Mesendoderm (in vitro differentiated cells): ENCODE results near the gene ANKRD55.

ENCODE experiments used
- DNase-seq: peaks from one replicate; pipeline ENCODE4 v3.0.0; 2013
- H2AK5ac ChIP-seq: 2 replicates; pipeline ENCODE4 v1.6.1; 2013; ENCODE audit warnings: low read length, inconsistent platforms
- H2BK120ac ChIP-seq: 2 replicates; pipeline ENCODE4 v1.6.1; 2013; ENCODE audit warnings: low read depth, mild to moderate bottlenecking, low read length, moderate library complexity, mixed read lengths
- H2BK15ac ChIP-seq: replicated peaks from 2 replicates; pipeline ENCODE4 v1.6.1; 2013; ENCODE audit warnings: low read depth, mild to moderate bottlenecking, moderate library complexity
- H2BK5ac ChIP-seq: 2 replicates; pipeline ENCODE4 v1.6.1; 2013; ENCODE audit warnings: low read length, inconsistent platforms
- H3K18ac ChIP-seq: 2 replicates; pipeline ENCODE4 v1.6.1; 2013; ENCODE audit warnings: mild to moderate bottlenecking, low read length, mixed read lengths
- H3K23ac ChIP-seq: one replicate; pipeline ENCODE4 v1.6.1; 2013; ENCODE audit warnings: low read length
- H3K27ac ChIP-seq: 2 replicates; pipeline ENCODE4 v1.5.1; 2013; ENCODE audit warnings: low read depth, mild to moderate bottlenecking, inconsistent platforms, low read length, moderate library complexity
- H3K27me3 ChIP-seq: 2 replicates; pipeline ENCODE4 v1.6.1; 2013; ENCODE audit warnings: low read length, control low read depth, mild to moderate bottlenecking, inconsistent platforms; ENCODE audit not compliant: insufficient read depth, poor library complexity
- H3K36me3 ChIP-seq: 2 replicates; pipeline ENCODE4 v1.6.1; 2013; ENCODE audit warnings: low read length, inconsistent platforms; ENCODE audit not compliant: control insufficient read depth, insufficient read depth
- H3K4ac ChIP-seq: one replicate; pipeline ENCODE4 v1.6.1; 2013; ENCODE audit warnings: low read depth, mild to moderate bottlenecking, low read length, moderate library complexity
- H3K4me1 ChIP-seq: 2 replicates; pipeline ENCODE4 v1.6.1; 2013; ENCODE audit warnings: low read depth, low read length, inconsistent platforms; ENCODE audit not compliant: control insufficient read depth
- H3K4me2 ChIP-seq: 2 replicates; pipeline ENCODE4 v1.6.1; 2013; ENCODE audit warnings: low read length
- H3K4me3 ChIP-seq: 2 replicates; pipeline ENCODE4 v1.5.1; 2013; ENCODE audit warnings: mild to moderate bottlenecking, low read length
- H3K56ac ChIP-seq: one replicate; pipeline ENCODE4 v1.6.1; 2013; ENCODE audit warnings: low read length
- H3K79me1 ChIP-seq: 2 replicates; pipeline ENCODE4 v1.6.1; 2013; ENCODE audit warnings: low read length, inconsistent platforms
- H3K79me2 ChIP-seq: 2 replicates; pipeline ENCODE4 v1.6.1; 2013; ENCODE audit warnings: mild to moderate bottlenecking, low read length; ENCODE audit not compliant: control insufficient read depth, insufficient read depth
- H3K9ac ChIP-seq: 2 replicates; pipeline ENCODE4 v1.6.1; 2013; ENCODE audit warnings: low read length, inconsistent platforms
- H4K5ac ChIP-seq: one replicate; pipeline ENCODE4 v1.6.1; 2013; ENCODE audit warnings: low read length
- H4K8ac ChIP-seq: one replicate; pipeline ENCODE4 v1.6.1; 2013; ENCODE audit warnings: low read depth, mild to moderate bottlenecking, control low read depth, low read length, moderate library complexity
- WGBS: extraction: QIAGEN DNeasy Blood & Tissue Kit; methylation state at CpG from one replicate; pipeline ENCODE4 v1.1.7; 2013; ENCODE audit warnings: low lambda C conversion rate, missing lambda C conversion rate; ENCODE audit not compliant: insufficient coverage; ENCODE audit errors: extremely low coverage; 5-methylcytosine and 5-hydroxymethylcytosine counted together

ANKRD55 gene

DNA sequence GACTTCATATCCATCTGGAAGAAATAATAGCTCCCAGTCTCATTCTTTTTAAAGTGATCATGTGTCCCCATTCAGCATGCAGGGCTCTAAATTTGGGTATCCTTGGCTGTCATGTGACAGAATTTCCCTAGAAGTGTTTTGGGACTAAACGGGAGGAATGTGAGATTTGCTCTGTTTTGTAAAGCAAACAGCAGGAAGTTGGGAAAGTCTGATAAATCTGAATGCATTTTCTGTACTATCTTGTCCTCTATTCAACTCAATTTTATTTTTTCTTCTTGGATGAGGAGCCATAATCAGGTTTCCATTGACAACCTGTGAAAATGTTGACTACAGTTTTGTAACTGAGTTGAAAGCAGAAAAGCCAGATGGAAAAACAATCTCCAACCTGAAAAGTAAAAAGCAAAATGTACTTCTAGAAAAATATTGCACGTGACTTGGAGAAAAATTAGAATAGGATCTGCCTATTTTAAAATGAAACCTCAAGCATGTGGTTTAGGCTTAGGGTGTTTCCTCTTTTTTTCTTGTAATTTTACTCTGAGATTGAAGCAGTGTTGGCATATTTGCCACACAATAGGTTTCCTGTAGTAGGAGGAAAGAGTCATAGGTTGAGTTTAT is 162.2 kb downstream of the ANKRD55 start:
- Histone ChIP-seq H3K9ac (no peak overlapping the region), H2BK5ac (no peak overlapping the region), H3K79me1 (no peaks in the 10 kb centered on the region), H2AK5ac (no peak overlapping the region), H3K4ac (no peak overlapping the region), H3K4me3 (no peak overlapping the region), H2BK15ac (peak overlapping the region; percentile 25), H3K36me3 (no peaks in the 10 kb centered on the region), H4K5ac (no peak overlapping the region), H3K18ac (no peak overlapping the region), H4K8ac (no peak overlapping the region), H3K23ac (no peak overlapping the region), H2BK120ac (no peak overlapping the region), H3K79me2 (no peaks in the 10 kb centered on the region), H3K4me2 (no peak overlapping the region), H3K4me1 (no peaks in the 10 kb centered on the region), H3K56ac (no peak overlapping the region), H3K27me3 (no peaks in the 10 kb centered on the region), H3K27ac (no peak overlapping the region)
- no peak for DNase-seq
- no CpG with 5 or more reads among the region's 2 CpGs for WGBS

DNA sequence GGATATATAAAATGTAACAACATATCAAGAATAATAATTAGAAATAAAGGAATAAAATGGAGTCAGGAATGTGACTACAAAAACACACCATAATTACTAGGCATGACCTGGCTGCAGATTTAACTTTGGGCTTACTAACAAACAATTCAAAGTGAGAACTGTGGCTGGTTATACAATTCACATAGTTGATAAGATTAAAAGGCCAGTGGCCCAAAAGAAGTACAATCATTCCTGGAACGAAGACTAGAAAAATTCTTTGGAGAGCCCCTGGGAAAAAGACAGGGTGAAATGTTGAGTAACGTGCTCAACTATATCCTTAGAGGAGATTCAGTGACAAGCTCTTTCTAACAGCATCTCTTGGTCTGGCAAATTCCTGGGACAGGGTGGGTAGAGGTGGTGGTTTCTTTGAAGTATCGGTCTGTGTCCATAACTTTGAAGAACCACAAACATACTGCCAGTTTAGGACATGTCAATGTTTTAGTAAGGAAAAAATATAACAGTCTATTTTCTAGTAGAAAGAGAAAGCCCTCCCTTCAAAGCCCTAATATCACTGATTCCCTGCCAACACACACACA is 163.4 kb downstream of the ANKRD55 start:
- Histone ChIP-seq H2AK5ac (no peak overlapping the region), H3K27ac (no peak overlapping the region), H3K79me2 (no peaks in the 10 kb centered on the region), H3K4me2 (no peak overlapping the region), H3K27me3 (no peaks in the 10 kb centered on the region), H3K4ac (no peak overlapping the region), H4K8ac (no peak overlapping the region), H3K79me1 (no peaks in the 10 kb centered on the region), H4K5ac (no peak overlapping the region), H2BK120ac (no peak overlapping the region), H2BK5ac (no peak overlapping the region), H3K36me3 (no peaks in the 10 kb centered on the region), H3K23ac (no peak overlapping the region), H3K4me1 (no peaks in the 10 kb centered on the region), H3K9ac (no peak overlapping the region), H3K18ac (no peak overlapping the region), H3K4me3 (no peak overlapping the region), H2BK15ac (no peak overlapping the region), H3K56ac (no peak overlapping the region)
- DNase-seq, result no peak
- no CpG with 5 or more reads among the region's 3 CpGs for WGBS

DNA sequence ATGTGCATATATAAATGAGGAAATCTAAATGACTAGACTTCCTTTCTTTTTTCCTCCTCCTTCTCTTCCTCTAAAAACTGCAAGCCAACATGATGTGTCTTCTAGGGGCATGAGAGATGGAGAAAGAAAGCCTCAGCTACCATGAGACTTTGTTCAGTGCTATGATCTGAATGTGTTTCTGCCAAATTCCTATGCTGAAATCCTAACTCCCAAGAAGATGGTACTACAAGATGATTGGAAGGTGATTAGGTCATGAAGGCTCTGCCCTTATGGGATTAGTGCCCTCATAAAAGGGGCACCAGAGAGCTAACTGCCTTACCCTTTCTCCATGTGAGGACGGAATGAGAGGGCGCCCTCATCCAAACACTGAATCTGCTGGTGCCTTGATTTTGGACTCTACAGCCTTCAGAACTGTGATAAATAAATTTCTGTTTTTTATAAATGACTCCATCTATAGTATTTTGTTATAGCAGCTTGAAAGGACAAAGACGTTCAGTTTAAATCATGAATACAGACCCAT is 166.1 kb downstream of the ANKRD55 start:
- H3K18ac ChIP-seq, result no peak overlapping the region

DNA sequence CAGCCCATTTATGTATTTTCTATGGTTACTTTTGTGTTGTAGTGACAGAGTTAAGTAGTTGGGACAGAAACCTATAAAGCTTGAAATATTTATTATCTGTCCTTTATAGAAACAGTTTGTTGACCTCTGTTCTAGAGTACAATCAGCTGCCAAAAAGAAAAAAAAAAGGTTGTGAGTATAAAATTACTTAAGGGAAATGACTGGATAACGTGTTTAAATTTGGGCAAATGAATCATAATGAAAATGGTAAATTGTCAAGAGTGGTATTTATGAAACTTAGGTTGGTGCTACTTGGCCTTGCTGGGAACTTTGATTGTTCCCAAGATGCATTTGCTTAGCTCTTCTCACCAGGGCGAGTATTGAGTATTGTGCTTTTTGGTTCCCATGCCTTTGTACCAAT is 168.1 kb downstream of the ANKRD55 start:
- Histone ChIP-seq H3K4me3 (no peak overlapping the region), H3K56ac (no peak overlapping the region), H4K5ac (no peak overlapping the region), H2BK120ac (no peak overlapping the region), H3K4me1 (no peaks in the 10 kb centered on the region), H3K4me2 (no peak overlapping the region), H3K27ac (no peak overlapping the region), H3K36me3 (no peaks in the 10 kb centered on the region), H2BK15ac (no peak overlapping the region), H3K27me3 (no peaks in the 10 kb centered on the region), H3K79me2 (no peaks in the 10 kb centered on the region), H3K18ac (no peak overlapping the region), H2AK5ac (no peak overlapping the region), H3K79me1 (no peaks in the 10 kb centered on the region), H4K8ac (no peak overlapping the region), H2BK5ac (no peak overlapping the region), H3K9ac (no peak overlapping the region), H3K4ac (no peak overlapping the region), H3K23ac (no peak overlapping the region)
- no CpG with 5 or more reads among the region's 2 CpGs for WGBS
- DNase-seq, result no peak

More for the DNA sequence above, 166.1 kb downstream of the ANKRD55 start:
- H3K4ac ChIP-seq, result no peak overlapping the region
- no CpG with 5 or more reads among the region's 3 CpGs for WGBS
- H3K4me1 ChIP-seq, result no peaks in the 10 kb centered on the region
- H2BK15ac ChIP-seq, result no peak overlapping the region
- no peak overlapping the region for H2AK5ac ChIP-seq
- H3K27me3 ChIP-seq, result no peaks in the 10 kb centered on the region
- no peaks in the 10 kb centered on the region for H3K79me1 ChIP-seq
- H3K23ac ChIP-seq, result no peak overlapping the region
- no peak overlapping the region for H2BK5ac ChIP-seq
- no peak overlapping the region for H2BK120ac ChIP-seq
- no peak overlapping the region for H3K9ac ChIP-seq
- H3K56ac ChIP-seq, result no peak overlapping the region
- H3K4me2 ChIP-seq, result no peak overlapping the region
- no peak overlapping the region for H4K8ac ChIP-seq
- no peaks in the 10 kb centered on the region for H3K36me3 ChIP-seq
- no peak overlapping the region for H3K4me3 ChIP-seq
- no peak overlapping the region for H3K27ac ChIP-seq
- H4K5ac ChIP-seq, result no peak overlapping the region
- DNase-seq, result no peak
- no peaks in the 10 kb centered on the region for H3K79me2 ChIP-seq

DNA sequence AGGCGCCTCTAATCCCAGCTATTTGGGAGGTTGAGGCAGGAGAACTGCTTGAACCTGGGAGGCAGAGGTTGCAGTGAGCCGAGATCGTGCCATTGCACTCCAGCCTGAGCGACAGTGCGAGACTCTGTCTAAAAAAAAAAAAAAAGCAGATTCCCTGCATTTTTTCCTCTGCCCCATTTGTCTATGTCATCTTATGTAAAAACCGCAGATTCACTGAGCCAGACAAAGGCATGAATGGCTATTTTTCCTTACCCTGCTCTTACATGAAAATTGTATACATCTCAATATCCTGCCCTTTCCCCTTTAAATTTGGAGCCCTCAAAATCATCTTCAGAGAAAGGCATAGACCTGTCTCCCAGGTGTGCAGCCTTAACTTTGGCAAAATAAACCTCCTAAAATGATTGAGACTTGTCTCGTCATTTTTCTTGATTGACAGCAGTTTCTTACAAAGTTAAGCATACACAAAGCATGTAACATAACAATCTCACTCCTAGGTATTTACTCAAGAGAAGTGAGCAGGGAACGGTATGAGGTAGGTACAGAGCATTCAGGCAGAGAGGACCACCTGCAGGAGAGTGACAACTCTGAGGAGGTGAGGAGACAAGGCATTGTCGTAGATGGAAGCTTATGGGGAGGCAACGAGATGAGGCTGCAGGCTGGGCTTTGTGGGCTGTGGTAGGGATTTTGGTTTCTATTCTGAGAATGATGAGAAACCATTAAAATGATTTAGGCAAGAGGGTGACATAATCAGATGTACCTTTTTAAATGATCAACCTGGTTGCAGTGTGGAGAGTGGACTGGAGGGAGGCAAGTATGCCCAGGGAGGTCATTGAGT is 172.6 kb downstream of the ANKRD55 start:
- no peak overlapping the region for H3K4ac ChIP-seq
- H3K4me2 ChIP-seq, result no peak overlapping the region
- no peak overlapping the region for H2BK15ac ChIP-seq
- no peak overlapping the region for H4K8ac ChIP-seq
- H3K56ac ChIP-seq, result peak overlapping the region; percentile 25
- DNase-seq, result no peak
- H3K79me1 ChIP-seq, result no peaks in the 10 kb centered on the region
- no peak overlapping the region for H3K9ac ChIP-seq
- H2BK120ac ChIP-seq, result no peak overlapping the region
- H2AK5ac ChIP-seq, result no peak overlapping the region
- H2BK5ac ChIP-seq, result no peak overlapping the region
- H3K4me1 ChIP-seq, result no peaks in the 10 kb centered on the region
- no peaks in the 10 kb centered on the region for H3K79me2 ChIP-seq
- H3K4me3 ChIP-seq, result no peak overlapping the region
- no peak overlapping the region for H4K5ac ChIP-seq
- H3K27ac ChIP-seq, result no peak overlapping the region
- H3K18ac ChIP-seq, result no peak overlapping the region
- no peaks in the 10 kb centered on the region for H3K27me3 ChIP-seq
- H3K23ac ChIP-seq, result no peak overlapping the region
- WGBS, result no CpG with 5 or more reads among the region's 10 CpGs
- H3K36me3 ChIP-seq, result no peaks in the 10 kb centered on the region
